Neural cell (in vitro differentiated cells): ENCODE measurements around the gene CACNA1H. TPM values are rescaled to one million over a fixed set of nuclear protein-coding genes. Genes with fewer than 3 reads are reported as not detected.

ENCODE experiments used
- H2AFZ ChIP-seq: fragments of 200-600, 300-800 bp; sonication (generic), shearing (Covaris generic); 2 replicates; pipeline ENCODE4 v1.6.0; 2014; ENCODE audit warnings: low read depth, mild to moderate bottlenecking, antibody characterized with exemption, low read length, moderate library complexity
- H3F3A ChIP-seq: fragments of 200-600 bp; shearing (Covaris generic); 2 replicates; pipeline ENCODE4 v1.6.1; 2016; ENCODE audit warnings: mild to moderate bottlenecking, moderate library complexity, mixed read lengths, antibody characterized with exemption, low read length; ENCODE audit not compliant: insufficient read depth, poor library complexity, severe bottlenecking
- H3K27ac ChIP-seq: fragments of 200-600, 300-800 bp; sonication (generic), shearing (Covaris generic); 2 replicates; pipeline ENCODE4 v1.5.1; 2014; ENCODE audit warnings: mild to moderate bottlenecking, low read length, moderate library complexity
- H3K27me3 ChIP-seq: fragments of 300-800, 200-600 bp; sonication (generic), shearing (Covaris generic); 2 replicates; pipeline ENCODE4 v1.6.0; 2014; ENCODE audit warnings: mild to moderate bottlenecking, low read depth, low read length, moderate library complexity; ENCODE audit not compliant: insufficient read depth
- H3K36me3 ChIP-seq: fragments of 300-800, 200-600 bp; sonication (generic), shearing (Covaris generic); 2 replicates; pipeline ENCODE4 v1.5.1; 2014; ENCODE audit warnings: mild to moderate bottlenecking, antibody characterized with exemption, low read length, moderate library complexity; ENCODE audit not compliant: insufficient read depth
- H3K4me2 ChIP-seq: fragments of 300-800, 200-600 bp; sonication (generic), shearing (Covaris generic); 2 replicates; pipeline ENCODE4 v1.6.0; 2014; ENCODE audit warnings: mild to moderate bottlenecking, low read length
- H3K4me3 ChIP-seq: fragments of 300-800, 200-600 bp; sonication (generic), shearing (Covaris generic); 2 replicates; pipeline ENCODE4 v1.5.1; 2014; ENCODE audit warnings: mild to moderate bottlenecking, low read length, moderate library complexity
- H3K79me2 ChIP-seq: fragments of 200-600 bp; shearing (Covaris generic); replicated peaks from 2 replicates; pipeline ENCODE4 v1.6.0; 2014; ENCODE audit warnings: mild to moderate bottlenecking, low read length, moderate library complexity; ENCODE audit not compliant: insufficient read depth
- H3K9ac ChIP-seq: fragments of 300-800, 200-600 bp; sonication (generic), shearing (Covaris generic); 2 replicates; pipeline ENCODE4 v1.6.1; 2016; ENCODE audit warnings: mild to moderate bottlenecking, low read length, mixed read lengths
- H3K9me2 ChIP-seq: fragments of 200-600 bp; shearing (Covaris generic); 2 replicates; pipeline ENCODE4 v1.6.1; 2016; ENCODE audit warnings: mild to moderate bottlenecking, low read length, mixed read lengths; ENCODE audit not compliant: insufficient read depth
- H3K9me3 ChIP-seq: fragments of 200-600, 300-800 bp; sonication (generic), shearing (Covaris generic); 2 replicates; pipeline ENCODE4 v1.6.1; 2016; ENCODE audit warnings: mild to moderate bottlenecking, mixed run types, low read length, moderate library complexity, mixed read lengths
- H4K20me1 ChIP-seq: fragments of 200-600 bp; shearing (Covaris generic); 2 replicates; pipeline ENCODE4 v1.6.1; 2016; ENCODE audit warnings: mild to moderate bottlenecking, mixed run types; ENCODE audit not compliant: insufficient read depth
- CTCF ChIP-seq: fragments of 450-650 bp; IDR thresholded peaks from 2 replicates; pipeline ENCODE4 v1.5.1; 2014; ENCODE audit warnings: antibody characterized with exemption, mild to moderate bottlenecking, moderate library complexity; ENCODE audit not compliant: poor library complexity, severe bottlenecking
- EP300 ChIP-seq: fragments of 450-650 bp; conservative IDR thresholded peaks from 2 replicates; pipeline ENCODE4 v1.6.1; 2014; ENCODE audit warnings: antibody characterized with exemption, mild to moderate bottlenecking, moderate library complexity; ENCODE audit not compliant: poor library complexity, severe bottlenecking
- EZH2 ChIP-seq: fragments of 200-600, 300-800 bp; shearing (Covaris generic), sonication (generic); IDR thresholded peaks from 2 replicates; pipeline ENCODE4 v1.6.1; 2014; ENCODE audit warnings: antibody characterized with exemption, low read length, borderline replicate concordance, mild to moderate bottlenecking; ENCODE audit not compliant: insufficient read depth, poor library complexity, severe bottlenecking
- MXI1 ChIP-seq: fragments of 450-650 bp; conservative IDR thresholded peaks from 2 replicates; pipeline ENCODE4 v1.6.1; 2014; ENCODE audit warnings: antibody characterized with exemption, mild to moderate bottlenecking; ENCODE audit not compliant: poor library complexity, severe bottlenecking
- POLR2AphosphoS5 ChIP-seq: IDR thresholded peaks from 2 replicates; pipeline ENCODE4 v1.6.1; 2012
- RAD21 ChIP-seq: fragments of 450-650 bp; conservative IDR thresholded peaks from 2 replicates; pipeline ENCODE4 v1.6.1; 2014; ENCODE audit warnings: antibody characterized with exemption, mild to moderate bottlenecking, moderate library complexity
- REST ChIP-seq: IDR thresholded peaks from 2 replicates; pipeline ENCODE4 v1.6.1; 2012; ENCODE audit warnings: borderline replicate concordance
- SMC3 ChIP-seq: fragments of 450-650 bp; conservative IDR thresholded peaks from 2 replicates; pipeline ENCODE4 v1.6.1; 2014; ENCODE audit warnings: antibody characterized with exemption, mild to moderate bottlenecking, moderate library complexity; ENCODE audit not compliant: poor library complexity
- TAF1 ChIP-seq: IDR thresholded peaks from 2 replicates; pipeline ENCODE4 v1.6.1; 2012; ENCODE audit warnings: low read depth
- polyA plus RNA-seq: library from polyadenylated mRNA; depleted of rRNA; stranded (reverse); fragments of >200 nt; gene quantifications from 2 replicates; pipeline ENCODE4 v1.2.3, GENCODE V29; 2014

Gene CACNA1H
- polyA plus RNA-seq, 1 donor from 2014 or later, result 27.7 TPM

- no peak overlapping the region for H2AFZ ChIP-seq
- H3K27me3 ChIP-seq, result no peaks in the 10 kb centered on the region
- H4K20me1 ChIP-seq, result no peaks in the 10 kb centered on the region
- H3K4me3 ChIP-seq, result no peak overlapping the region
- H3K9me2 ChIP-seq, result no peaks in the 10 kb centered on the region
- H3K36me3 ChIP-seq, result no peaks in the 10 kb centered on the region
- H3K27ac ChIP-seq, result no peak overlapping the region
- no peaks in the 10 kb centered on the region for H3K79me2 ChIP-seq
- no peaks in the 10 kb centered on the region for H3K9me3 ChIP-seq
- no peak for TF ChIP-seq SMC3
- TF ChIP-seq RAD21, result no peak
- no peak for TF ChIP-seq MXI1
- TF ChIP-seq EZH2, result no peak
- no peak for TF ChIP-seq EP300
- no peak for TF ChIP-seq TAF1
- TF ChIP-seq REST, result no peak
- no peak for TF ChIP-seq CTCF
- TF ChIP-seq POLR2AphosphoS5, result no peak
- no peak overlapping the region for H3K4me2 ChIP-seq
- no peak overlapping the region for H3K9ac ChIP-seq
- no peaks in the 10 kb centered on the region for H3F3A ChIP-seq
Measured at GRCh38 chr16:1216296-1216619, 63.4 kb downstream of the CACNA1H start.

GRCh38 chr16:1216681-1217400 lies 63.9 kb downstream of the CACNA1H start:
- H3K27ac ChIP-seq, result no peak overlapping the region
- TF ChIP-seq MXI1 (no peak), EP300 (no peak), RAD21 (no peak), EZH2 (no peak), SMC3 (no peak), POLR2AphosphoS5 (no peak), TAF1 (no peak), CTCF (no peak), REST (no peak)
- no peak overlapping the region for H3K4me3 ChIP-seq
- H4K20me1 ChIP-seq, result no peaks in the 10 kb centered on the region
- H3K79me2 ChIP-seq, result no peaks in the 10 kb centered on the region
- no peaks in the 10 kb centered on the region for H3K9me3 ChIP-seq
- H3K4me2 ChIP-seq, result no peak overlapping the region
- no peak overlapping the region for H3K9ac ChIP-seq
- no peaks in the 10 kb centered on the region for H3K9me2 ChIP-seq
- no peaks in the 10 kb centered on the region for H3F3A ChIP-seq
- H3K27me3 ChIP-seq, result no peaks in the 10 kb centered on the region
- H2AFZ ChIP-seq, result no peak overlapping the region
- H3K36me3 ChIP-seq, result no peaks in the 10 kb centered on the region
